Smooth muscle cell of trachea (primary cell): ENCODE results near the gene SYNPO2L. TPM values are rescaled to one million over a fixed set of nuclear protein-coding genes. Genes with fewer than 3 reads are reported as not detected.

Experiments used
- total RNA-seq: library from RNA; depleted of rRNA; stranded (reverse); fragments of >200 nt; gene quantifications from 2 replicates; pipeline ENCODE4 v1.2.1, GENCODE V29; 2014

The SYNPO2L gene
- not detected in 2 replicates for total RNA-seq

GRCh38 chr10:73655990-73656298, at the start of gene SYNPO2L:
Gene SYNPO2L, minus strand, starts transcription at chr10:73656029. Its CDS starts 107 bp downstream, at chr10:73655922.

GRCh38 chr10:73697675-73698159, 41.9 kb upstream of the SYNPO2L start, which contains the start of gene AGAP5:
Gene AGAP5, minus strand, starts transcription at chr10:73698109. Its CDS starts 354 bp downstream, at chr10:73697755.

GRCh38 chr10:73641328-73642060, 14.3 kb downstream of the SYNPO2L start, which contains the start of gene MYOZ1:
Gene MYOZ1, minus strand, starts transcription at chr10:73641474. Its CDS starts 1,457 bp downstream, at chr10:73640017.

Other genes with a start within 250 kb of the SYNPO2L start
- gene ANXA7, start 242.0 kb downstream of the SYNPO2L start, total RNA-seq: 170 and 191 TPM in 2 replicates
- gene MSS51, start 222.5 kb downstream of the SYNPO2L start, total RNA-seq: 1.8 and 2.5 TPM in 2 replicates
- 32.4 and 52.2 TPM in 2 replicates for gene PPP3CB, start 160.0 kb downstream of the SYNPO2L start, total RNA-seq
- 6.8 and 9.2 TPM in 2 replicates for gene USP54, start 64.7 kb downstream of the SYNPO2L start, total RNA-seq
- gene MYOZ1, start 14.6 kb downstream of the SYNPO2L start, total RNA-seq: 0.33 TPM in 1 of 2 replicates, not detected in the other
- gene AGAP5, start 42.1 kb upstream of the SYNPO2L start, total RNA-seq: 3.6 and 4.1 TPM in 2 replicates
- gene SEC24C, start 88.3 kb upstream of the SYNPO2L start, total RNA-seq: 58.3 and 79.6 TPM in 2 replicates
- 15.2 and 23.6 TPM in 2 replicates for gene CHCHD1, start 126.0 kb upstream of the SYNPO2L start, total RNA-seq
- gene ZSWIM8, start 129.6 kb upstream of the SYNPO2L start, total RNA-seq: 57.2 and 80.4 TPM in 2 replicates
- 9.0 and 16.4 TPM in 2 replicates for gene NDST2, start 155.6 kb upstream of the SYNPO2L start, total RNA-seq
- 28.2 and 32.3 TPM in 2 replicates for gene CAMK2G, start 218.5 kb upstream of the SYNPO2L start, total RNA-seq